KOPT-K1 (cell line): Measurements from ENCODE around the gene GRID2IP.
"Not testable (repeated sequence)": the region's sequence is repeated elsewhere in the genome, so short reads cannot be mapped to it uniquely, and the experiment has no call there.

Experiments
- H3K27ac ChIP-seq: fragments of 200-600 bp; sonication (generic); 2 replicates; pipeline ENCODE4 v1.5.1; 2016; ENCODE audit warnings: antibody characterized with exemption, mild to moderate bottlenecking, low read depth, low read length; ENCODE audit not compliant: poor library complexity, severe bottlenecking
- H3K36me3 ChIP-seq: fragments of 200-600 bp; sonication (generic); 2 replicates; pipeline ENCODE4 v1.5.1; 2017; ENCODE audit warnings: antibody characterized with exemption, mild to moderate bottlenecking, low read length, moderate library complexity; ENCODE audit not compliant: insufficient read depth
- H3K9me3 ChIP-seq: fragments of 200-600 bp; sonication (generic); 2 replicates; pipeline ENCODE4 v1.5.1; 2017; ENCODE audit warnings: antibody characterized with exemption, low read length, mild to moderate bottlenecking; ENCODE audit not compliant: insufficient read depth, poor library complexity, severe bottlenecking

The GRID2IP gene

DNA sequence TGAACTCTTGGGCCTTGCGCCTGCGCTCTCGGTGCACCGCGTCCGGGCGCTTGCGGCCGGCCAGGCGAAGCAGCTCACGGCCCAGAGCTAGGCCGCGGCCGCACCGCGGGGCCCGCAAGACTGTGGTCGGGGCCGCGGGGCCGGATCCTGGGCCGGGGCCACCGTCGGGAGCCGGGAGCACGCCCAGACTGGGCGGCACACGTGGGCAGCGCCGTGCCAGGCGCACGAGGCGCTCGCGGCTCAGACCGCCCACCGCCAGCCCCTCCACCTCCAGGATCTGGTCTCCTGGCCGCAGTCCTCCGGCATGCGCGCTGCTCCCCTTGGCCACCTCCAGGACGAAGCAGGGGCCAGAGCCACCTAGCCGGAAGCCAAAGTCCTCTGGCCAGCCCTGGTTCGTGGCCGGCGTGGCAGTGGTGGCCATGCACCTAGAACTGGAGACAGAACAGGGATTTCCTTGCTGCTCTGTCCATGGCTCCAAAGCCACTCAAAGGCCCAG, at the start of gene GRID2IP:
Gene GRID2IP, minus strand, starts transcription at position 446 of the 496 bp plus-strand sequence. Its CDS starts 25 bp downstream, at position 421.
- Histone ChIP-seq H3K27ac (no peak within 1 kb of the TSS), H3K36me3 (no peaks in the 10 kb centered on the region), H3K9me3 (no peaks in the 10 kb centered on the region)

DNA sequence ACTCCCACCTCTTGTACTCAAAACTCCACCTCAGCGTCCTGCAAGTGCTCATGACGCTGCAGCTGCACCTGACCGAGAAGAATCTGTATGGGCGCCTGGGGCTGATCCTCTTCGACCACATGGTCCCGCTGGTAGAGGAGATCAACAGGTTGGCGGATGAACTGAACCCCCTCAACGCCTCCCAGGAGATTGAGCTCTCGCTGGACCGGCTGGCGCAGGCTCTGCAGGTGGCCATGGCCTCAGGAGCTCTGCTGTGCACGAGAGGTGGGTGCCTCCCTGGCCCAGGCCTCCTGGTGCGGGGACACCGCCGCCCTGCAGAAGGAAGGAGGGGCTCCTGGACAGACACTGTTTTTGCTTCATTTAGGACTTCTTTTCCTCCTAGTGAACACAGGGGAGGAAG, 48.8 kb upstream of the GRID2IP start:
- Histone ChIP-seq H3K36me3 (peaks cover 100% of the 10 kb centered on the region), H3K9me3 (no peaks in the 10 kb centered on the region), H3K27ac (no peak overlapping the region)

DNA sequence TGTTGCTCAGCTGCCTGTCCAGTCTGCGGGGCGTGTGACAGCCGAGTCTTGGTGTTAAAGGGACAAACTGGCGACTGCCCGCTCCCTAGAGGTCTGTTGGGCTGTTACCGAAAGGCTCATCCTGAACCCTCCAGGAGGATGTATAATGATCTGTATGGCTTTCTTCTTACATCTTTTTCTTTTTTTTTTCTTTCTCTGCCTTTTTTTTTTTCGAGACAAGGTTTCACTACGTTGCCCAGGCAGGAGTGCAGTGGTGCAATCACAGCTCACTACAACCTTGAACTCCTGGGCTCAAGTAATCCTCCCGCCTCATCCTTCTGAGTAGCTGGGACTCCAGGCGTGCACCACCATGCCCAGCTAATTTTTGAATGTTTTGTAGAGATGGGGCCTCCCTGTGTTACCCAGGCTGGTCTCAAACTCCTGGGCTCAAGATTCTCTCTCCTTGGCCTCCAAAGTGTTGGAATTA, 39.4 kb upstream of the GRID2IP start:
- Histone ChIP-seq H3K36me3 (peaks cover 79% of the 10 kb centered on the region), H3K27ac (peak overlapping the region; percentile 88), H3K9me3 (no peaks in the 10 kb centered on the region)

DNA sequence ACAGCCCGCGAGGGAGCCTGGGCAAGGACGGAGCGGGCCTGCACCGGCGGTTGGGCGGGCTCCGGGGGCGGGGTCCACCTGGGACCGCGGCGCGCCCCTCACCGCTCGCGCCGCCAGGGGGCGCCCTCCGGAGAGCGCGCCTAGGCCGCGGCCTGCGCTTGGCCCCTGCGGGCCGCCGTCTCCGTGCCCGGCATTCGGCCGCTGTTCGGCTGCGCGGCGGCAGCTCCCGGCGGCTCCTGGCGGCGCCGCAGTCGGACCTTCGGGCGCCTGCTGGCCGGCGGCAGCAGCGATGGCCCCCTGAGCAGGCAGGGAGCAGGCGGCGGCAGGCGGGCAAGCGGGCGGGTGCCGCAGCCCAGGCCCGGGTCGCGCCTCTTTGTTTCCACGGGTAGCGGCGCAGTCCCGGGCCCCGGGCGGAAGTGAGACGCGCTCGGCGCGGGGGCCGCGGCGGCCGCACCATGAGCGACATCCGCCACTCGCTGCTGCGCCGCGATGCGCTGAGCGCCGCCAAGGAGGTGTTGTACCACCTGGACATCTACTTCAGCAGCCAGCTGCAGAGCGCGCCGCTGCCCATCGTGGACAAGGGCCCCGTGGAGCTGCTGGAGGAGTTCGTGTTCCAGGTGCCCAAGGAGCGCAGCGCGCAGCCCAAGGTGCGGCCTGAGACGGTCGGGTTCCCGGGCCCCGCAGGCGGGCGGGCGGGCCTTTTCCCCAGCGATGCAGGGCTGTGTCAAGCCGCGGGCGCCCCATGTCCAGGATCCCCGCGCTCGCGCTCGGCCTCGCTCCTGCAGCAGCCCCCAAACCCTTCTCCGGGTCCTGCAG, 38.8 kb upstream of the GRID2IP start, which contains the start of gene INTS15:
Gene INTS15, plus strand, starts transcription at position 193 of the 816 bp plus-strand sequence. Its CDS starts 263 bp downstream, at position 456.
- Histone ChIP-seq H3K9me3 (no peaks in the 10 kb centered on the region), H3K27ac (peak within 1 kb of the TSS; percentile 88), H3K36me3 (peaks cover 79% of the 10 kb centered on the region)

DNA sequence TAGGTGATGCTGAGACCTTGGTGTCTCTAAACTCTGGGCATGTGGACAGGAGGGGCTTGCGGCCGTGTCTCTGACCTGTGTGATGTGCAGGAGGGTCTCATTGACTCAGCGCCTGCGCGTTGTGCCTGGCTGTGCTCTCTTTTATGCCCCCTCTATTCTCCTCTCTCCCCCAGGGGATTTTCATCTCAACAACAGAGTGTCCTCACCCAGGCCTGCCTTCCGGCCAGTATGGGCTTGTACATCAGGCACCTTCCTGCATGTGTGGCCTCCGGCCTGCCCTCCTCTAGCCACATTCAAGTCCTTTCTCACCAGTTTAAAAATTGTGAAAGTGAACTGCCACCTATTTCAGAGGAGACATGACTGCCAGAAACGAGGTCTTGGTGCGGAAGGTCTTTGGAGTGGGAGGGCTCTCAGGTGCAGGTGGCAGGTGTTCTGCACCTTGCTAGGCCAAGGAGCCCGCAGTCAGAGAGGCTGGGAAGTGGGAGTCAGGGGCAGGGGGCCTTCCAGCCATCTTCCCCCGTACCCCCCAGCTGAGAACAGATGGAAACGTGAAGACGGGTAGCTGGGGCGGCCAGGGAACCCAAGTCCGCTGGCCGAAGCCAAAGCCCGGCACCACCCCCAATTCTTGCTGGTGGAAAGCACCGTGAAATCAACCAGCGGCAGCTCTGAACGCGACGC, 38.0 kb upstream of the GRID2IP start:
- Histone ChIP-seq H3K27ac (peak overlapping the region; percentile 88), H3K36me3 (peaks cover 79% of the 10 kb centered on the region), H3K9me3 (no peaks in the 10 kb centered on the region)

DNA sequence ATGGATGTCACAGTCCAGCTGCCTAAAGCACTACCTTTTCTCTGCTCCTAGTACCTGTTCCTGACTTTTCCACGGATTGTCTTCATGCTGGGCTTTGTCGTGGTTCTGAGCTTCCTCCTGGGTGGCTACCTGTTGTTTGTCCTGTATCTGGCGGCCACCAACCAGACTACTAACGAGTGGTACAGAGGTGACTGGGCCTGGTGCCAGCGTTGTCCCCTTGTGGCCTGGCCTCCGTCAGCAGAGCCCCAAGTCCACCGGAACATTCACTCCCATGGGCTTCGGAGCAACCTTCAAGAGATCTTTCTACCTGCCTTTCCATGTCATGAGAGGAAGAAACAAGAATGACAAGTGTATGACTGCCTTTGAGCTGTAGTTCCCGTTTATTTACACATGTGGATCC, 37.3 kb upstream of the GRID2IP start:
- Histone ChIP-seq H3K36me3 (peaks cover 76% of the 10 kb centered on the region), H3K27ac (no peak overlapping the region), H3K9me3 (no peaks in the 10 kb centered on the region)

DNA sequence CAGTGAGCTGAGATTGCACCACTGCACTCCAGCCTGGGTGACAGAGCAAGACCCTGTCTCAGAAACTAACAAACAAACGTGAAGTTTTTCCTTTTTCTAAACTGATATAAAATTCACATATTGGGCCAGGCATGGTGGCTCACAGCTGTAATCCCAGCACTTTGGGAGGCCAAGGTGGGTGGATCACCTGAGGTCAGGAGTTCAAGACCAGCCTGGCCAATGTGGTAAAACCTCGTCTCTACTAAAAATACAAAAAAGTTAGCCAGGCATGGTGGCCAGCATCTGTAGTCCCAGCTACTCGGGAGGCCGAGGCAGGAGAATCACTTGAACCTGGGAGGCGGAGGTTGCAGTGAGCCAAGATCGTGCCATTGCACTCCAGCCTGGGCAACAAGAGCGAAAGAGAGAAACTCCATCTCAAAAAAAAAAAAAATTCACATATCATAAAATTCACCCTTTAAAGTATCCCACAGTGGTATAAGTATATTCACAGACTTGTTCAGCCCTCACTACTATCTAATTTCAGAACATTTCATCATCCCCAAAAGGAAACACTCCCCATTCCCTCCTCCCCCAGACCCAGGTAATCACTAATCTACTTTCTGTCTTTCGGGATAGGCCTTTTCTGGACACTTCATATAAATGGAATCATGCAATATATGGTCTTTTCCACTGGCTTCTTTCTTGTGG, 34.6 kb upstream of the GRID2IP start:
- H3K36me3 ChIP-seq = peaks cover 79% of the 10 kb centered on the region
- not testable (repeated sequence) for H3K9me3 ChIP-seq, H3K27ac ChIP-seq

DNA sequence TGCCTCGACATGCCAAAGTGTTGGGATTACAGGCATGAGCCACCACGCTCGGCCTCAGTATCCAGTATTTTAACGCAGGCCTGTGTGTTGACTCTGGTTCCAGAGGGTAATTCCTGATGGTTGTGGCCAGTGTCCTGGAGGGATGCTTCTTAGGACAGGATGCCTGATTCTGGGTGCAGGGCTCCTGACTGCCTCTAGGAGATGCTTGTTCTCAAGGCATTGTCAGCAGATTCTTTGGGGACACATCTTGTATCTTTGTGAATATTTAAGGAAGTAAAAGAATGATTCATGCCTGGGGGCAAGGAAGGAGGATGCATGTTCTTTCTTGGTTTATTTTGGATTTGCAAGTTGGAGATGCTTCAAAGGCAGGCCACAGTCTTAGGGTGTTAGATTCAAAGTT, 28.2 kb upstream of the GRID2IP start:
- Histone ChIP-seq H3K9me3 (no peaks in the 10 kb centered on the region), H3K27ac (no peak overlapping the region), H3K36me3 (peaks cover 40% of the 10 kb centered on the region)

DNA sequence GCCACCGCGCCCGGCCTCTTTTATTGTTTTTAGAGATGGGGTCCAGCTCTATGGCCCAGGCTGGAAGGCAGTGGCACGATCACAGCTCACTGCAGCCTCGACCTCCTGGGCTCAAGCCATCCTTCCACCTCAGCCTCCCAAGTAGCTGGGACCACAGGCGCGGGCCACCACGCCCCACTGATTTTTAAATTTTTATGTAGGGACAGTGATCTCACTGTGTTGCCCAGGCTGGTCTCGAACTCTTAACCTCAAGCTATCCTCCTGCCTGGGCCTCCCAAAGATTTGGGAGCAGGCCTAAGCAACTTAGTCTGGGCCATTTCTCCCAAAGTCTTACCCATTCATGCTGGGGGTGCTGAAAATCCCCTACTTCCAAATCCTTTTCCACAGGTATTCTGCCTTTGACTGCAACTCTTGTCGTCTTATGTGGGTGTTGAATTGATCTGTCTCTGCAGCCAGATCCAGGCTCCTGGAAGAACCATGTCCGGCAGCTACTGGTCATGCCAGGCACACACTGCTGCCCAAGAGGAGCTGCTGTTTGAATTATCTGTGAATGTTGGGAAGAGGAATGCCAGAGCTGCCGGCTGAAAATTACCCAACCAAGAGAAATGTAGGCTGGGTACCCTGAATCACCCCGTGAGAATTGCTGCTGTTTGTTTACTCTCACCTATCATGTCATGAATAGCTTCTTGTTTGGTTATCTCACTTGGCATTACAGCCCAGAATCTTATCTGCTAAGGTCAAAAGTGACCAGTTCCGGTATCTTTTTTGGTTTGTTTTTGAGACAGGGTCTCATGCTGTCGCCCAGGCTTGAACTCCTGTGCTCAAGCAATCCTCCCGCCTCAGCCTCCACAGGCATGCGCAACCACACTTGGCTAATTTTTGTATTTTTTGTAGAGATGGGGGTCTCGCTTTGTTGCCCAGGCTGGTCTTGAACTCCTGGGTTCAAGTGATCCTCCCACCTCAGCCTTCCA, 27.1 kb upstream of the GRID2IP start:
- no peaks in the 10 kb centered on the region for H3K9me3 ChIP-seq
- peak overlapping the region; percentile 94 for H3K27ac ChIP-seq

DNA sequence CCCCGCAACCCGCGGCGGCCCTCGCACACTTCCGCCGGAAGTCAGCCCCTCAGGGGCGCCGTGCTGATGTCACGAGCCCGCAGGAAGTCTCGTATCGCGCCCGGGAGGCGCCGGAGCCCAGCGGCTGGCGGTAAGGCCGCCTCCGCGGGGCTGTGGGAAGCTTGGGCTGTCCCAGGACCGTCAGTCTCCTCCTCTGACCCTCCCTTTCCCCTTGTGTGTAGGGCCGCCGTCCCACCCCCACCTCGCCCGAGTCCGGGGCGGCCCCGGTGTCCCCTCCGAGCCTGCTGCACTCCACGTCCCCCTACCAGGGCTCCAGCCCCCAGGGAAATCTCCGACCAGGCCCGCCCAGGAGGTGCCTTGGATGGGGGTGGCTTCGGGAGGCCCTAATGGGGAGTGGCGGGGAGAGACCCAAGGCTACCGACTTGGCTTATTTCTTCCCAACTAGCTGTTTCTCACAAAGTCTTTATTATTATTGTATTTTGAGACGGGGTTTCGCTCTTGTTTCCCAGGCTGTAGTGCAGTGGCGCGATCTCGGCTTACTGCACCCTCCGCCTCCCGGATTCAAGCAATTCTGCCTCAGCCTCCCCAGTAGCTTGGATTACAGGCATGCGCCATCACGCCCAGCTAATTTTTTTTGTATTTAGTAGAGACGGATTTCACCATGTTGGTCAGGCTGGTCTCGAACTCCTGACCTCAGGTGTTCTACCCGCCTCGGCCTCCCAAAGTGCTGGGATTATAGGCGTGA, 26.3 kb upstream of the GRID2IP start, which contains the start of gene ZDHHC4:
Gene ZDHHC4, plus strand, starts transcription at position 86 of the 745 bp plus-strand sequence. CDS start 3,108 bp downstream, outside the sequence.
- H3K9me3 ChIP-seq = no peaks in the 10 kb centered on the region
- peaks cover 23% of the 10 kb centered on the region for H3K36me3 ChIP-seq
- peak within 1 kb of the TSS; percentile 94 for H3K27ac ChIP-seq

More for the DNA sequence above, 27.1 kb upstream of the GRID2IP start:
- H3K36me3 ChIP-seq = peaks cover 31% of the 10 kb centered on the region

DNA sequence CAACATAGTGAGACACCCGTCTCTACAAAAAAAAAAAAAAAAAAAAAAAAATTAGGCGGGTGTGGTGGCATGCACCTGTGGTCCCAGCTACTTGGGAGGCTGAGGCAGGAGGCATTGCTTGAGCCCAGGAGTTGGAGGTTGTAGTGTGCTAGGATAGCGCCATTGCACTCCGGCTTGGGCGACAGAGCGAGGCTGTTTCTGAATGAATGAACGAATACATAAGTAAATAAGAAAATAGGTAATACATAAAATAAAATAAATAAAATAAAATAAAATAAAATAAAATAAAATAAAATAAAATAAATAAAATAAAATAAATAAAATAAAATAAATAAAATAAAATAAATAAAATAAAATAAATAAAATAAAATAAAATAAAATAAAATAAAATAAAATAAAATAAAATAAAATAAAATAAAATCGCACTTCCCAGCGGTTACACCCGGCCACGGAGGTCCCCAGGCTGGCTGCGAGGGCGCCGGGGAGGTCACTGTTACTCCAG, 25.7 kb upstream of the GRID2IP start:
- not testable (repeated sequence) for H3K9me3 ChIP-seq
- Histone ChIP-seq H3K36me3 (peaks cover 17% of the 10 kb centered on the region), H3K27ac (peak overlapping the region; percentile 94)

DNA sequence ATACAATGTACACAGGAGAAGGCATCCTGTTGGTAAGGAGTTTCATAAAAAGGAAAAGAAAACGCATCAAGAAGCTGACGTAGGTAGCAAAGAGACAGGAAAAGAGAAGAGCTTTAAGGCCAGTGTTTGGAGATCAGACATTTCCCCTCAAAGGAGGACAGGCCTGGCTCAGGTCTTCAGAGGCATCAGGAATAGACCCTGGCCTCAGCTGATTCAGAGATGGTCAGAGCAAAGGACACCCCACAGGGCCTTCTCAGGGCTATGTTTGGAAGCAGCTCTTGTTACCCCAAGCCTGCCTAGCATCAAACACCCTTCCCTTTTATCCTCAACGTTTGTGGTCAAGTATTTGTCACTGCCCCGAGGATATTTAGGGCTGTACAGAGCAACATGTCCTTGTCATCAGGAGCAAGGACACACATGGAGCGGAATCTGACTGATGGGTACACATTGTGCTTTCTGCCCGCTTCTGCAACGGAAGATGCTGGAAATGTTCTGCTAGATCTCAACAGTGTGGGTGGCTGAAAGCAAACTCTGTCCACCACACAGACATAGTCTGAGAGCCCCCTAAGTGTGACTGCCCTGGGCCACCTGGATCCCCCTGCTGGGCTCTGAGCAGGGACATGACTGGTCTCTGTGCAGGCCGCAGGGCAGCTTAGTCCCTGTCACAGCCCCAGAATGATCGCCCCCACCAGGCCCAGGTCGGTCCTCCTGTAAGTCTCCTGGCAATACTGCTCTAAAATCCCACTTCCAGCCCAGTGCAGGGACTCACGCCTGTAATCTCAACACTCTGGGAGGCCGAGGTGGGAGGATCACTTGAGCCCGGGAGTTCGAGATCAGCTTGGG, 25.0 kb upstream of the GRID2IP start:
- peaks cover 11% of the 10 kb centered on the region; the same call in 1 of the 2 replicates for H3K36me3 ChIP-seq
- no peaks in the 10 kb centered on the region for H3K9me3 ChIP-seq
- H3K27ac ChIP-seq = no peak overlapping the region
